Keratinocyte (primary cell): ENCODE data around the gene PRSS58. TPM values are rescaled to one million over a fixed set of nuclear protein-coding genes. Genes with fewer than 3 reads are reported as not detected.

Experiments
- DNase-seq: peaks from one replicate; pipeline ENCODE4 v3.0.0-alpha.2; 2011; ENCODE audit warnings: low read depth, missing footprints, low spot score
- FAIRE-seq: peaks from 2 replicates; lab custom pipeline; 2011; peaks lifted over from hg19 to GRCh38; lab: Jason Lieb, UNC
- H2AFZ ChIP-seq: 2 replicates; pipeline ENCODE4 v1.6.0; 2012; ENCODE audit warnings: low read length, control low read depth, inconsistent platforms; ENCODE audit not compliant: control insufficient read depth
- H3K27ac ChIP-seq: 2 replicates; pipeline ENCODE4 v1.5.1; 2011; ENCODE audit warnings: low read length; ENCODE audit not compliant: control insufficient read depth, insufficient read depth
- H3K27me3 ChIP-seq: 3 replicates; pipeline ENCODE4 v1.6.0; 2011; ENCODE audit warnings: low read length; ENCODE audit not compliant: control insufficient read depth, insufficient read depth; ENCODE audit errors: extremely low read depth
- H3K36me3 ChIP-seq, 2 experiments: 2 replicates in 1 of 2; 3 replicates in 1 of 2; pipeline ENCODE4 v1.5.1; 2011; ENCODE audit warnings: low read length in 2 of 2, mild to moderate bottlenecking in 1 of 2; ENCODE audit not compliant: control insufficient read depth in 2 of 2, insufficient read depth in 2 of 2; ENCODE audit errors: extremely low read depth in 1 of 2
- H3K4me1 ChIP-seq: 3 replicates; pipeline ENCODE4 v1.5.1; 2011; ENCODE audit warnings: low read length; ENCODE audit not compliant: control insufficient read depth, insufficient read depth; ENCODE audit errors: extremely low read depth
- H3K4me2 ChIP-seq: 3 replicates; pipeline ENCODE4 v1.6.0; 2011; ENCODE audit warnings: low read depth, low read length; ENCODE audit not compliant: control insufficient read depth, insufficient read depth; ENCODE audit errors: extremely low read depth
- H3K4me3 ChIP-seq, 3 experiments: fragments of 200-600 bp in 1 of 3; sonication (generic) in 1 of 3; 2 replicates in 2 of 3; 3 replicates in 1 of 3; pipeline ENCODE4 v1.5.1; 2011 to 2016; ENCODE audit warnings: low read length in 3 of 3, mild to moderate bottlenecking in 3 of 3, control low read depth in 2 of 3, inconsistent platforms in 1 of 3, low read depth in 1 of 3, mixed read lengths in 1 of 3, mixed run types in 1 of 3, moderate library complexity in 1 of 3; ENCODE audit not compliant: control insufficient read depth in 2 of 3, insufficient read depth in 2 of 3; ENCODE audit errors: extremely low read depth in 1 of 3
- H3K79me2 ChIP-seq: 2 replicates; pipeline ENCODE4 v1.6.0; 2012; ENCODE audit warnings: low read length; ENCODE audit not compliant: control insufficient read depth, insufficient read depth
- H3K9ac ChIP-seq: 3 replicates; pipeline ENCODE4 v1.6.0; 2011; ENCODE audit warnings: low read length; ENCODE audit not compliant: control insufficient read depth, insufficient read depth; ENCODE audit errors: extremely low read depth
- H3K9me1 ChIP-seq: 3 replicates; pipeline ENCODE4 v1.6.0; 2011; ENCODE audit warnings: low read length; ENCODE audit not compliant: control insufficient read depth, insufficient read depth; ENCODE audit errors: extremely low read depth
- H3K9me3 ChIP-seq: 2 replicates; pipeline ENCODE4 v1.5.1; 2012; ENCODE audit warnings: low read depth, low read length; ENCODE audit not compliant: control insufficient read depth
- H4K20me1 ChIP-seq: 3 replicates; pipeline ENCODE4 v1.6.0; 2011; ENCODE audit warnings: low read length; ENCODE audit not compliant: control insufficient read depth, insufficient read depth; ENCODE audit errors: extremely low read depth
- EZH2 ChIP-seq: IDR thresholded peaks from one replicate; pipeline ENCODE4 v1.6.1; 2012; ENCODE audit warnings: inconsistent platforms, mild to moderate bottlenecking, low read length, moderate library complexity
- dilution Hi-C: fragments of 300-500 bp; cut with MboI; formaldehyde crosslinking; loops from one replicate; pipeline ENCODE4 v1.7.0; 2020; ENCODE audit warnings: low sequenced_read_pairs; ENCODE audit not compliant: extremely low pct_ligation_motif_present
- polyA plus RNA-seq, 5 experiments: library from polyadenylated mRNA; depleted of rRNA in 3 of 5; stranded (reverse) in 3 of 5; stranded (forward) in 1 of 5; unstranded in 1 of 5; fragments of >200 nt; gene quantifications; 1 replicate in 1 of 5; 2 replicates in 3 of 5; 3 replicates in 1 of 5; pipeline versions ENCODE4 v1.2.1 to v1.2.3, GENCODE V29; 2011 to 2012; ENCODE audit warnings: missing spikeins in 2 of 5, low read depth in 1 of 5, low replicate concordance in 1 of 5
- TF ChIP-seq, protein P1 (sequence below), 3 experiments: IDR thresholded peaks in 1 of 3; conservative IDR thresholded peaks in 1 of 3; optimal IDR thresholded peaks in 1 of 3; 2 replicates in 2 of 3; 3 replicates in 1 of 3; pipeline versions ENCODE3 to v1.5.1; 2011; ENCODE audit warnings: low read length in 3 of 3, mild to moderate bottlenecking in 3 of 3, moderate library complexity in 2 of 3, control low read depth in 1 of 3, inconsistent platforms in 1 of 3; ENCODE audit not compliant: insufficient read depth in 2 of 3; ENCODE audit errors: extremely low read depth in 1 of 3

The PRSS58 gene
- polyA plus RNA-seq, 1 donor (not counting 4 experiments of a cell fraction or from before 2014, with no cell fraction given), result not detected

DNA sequence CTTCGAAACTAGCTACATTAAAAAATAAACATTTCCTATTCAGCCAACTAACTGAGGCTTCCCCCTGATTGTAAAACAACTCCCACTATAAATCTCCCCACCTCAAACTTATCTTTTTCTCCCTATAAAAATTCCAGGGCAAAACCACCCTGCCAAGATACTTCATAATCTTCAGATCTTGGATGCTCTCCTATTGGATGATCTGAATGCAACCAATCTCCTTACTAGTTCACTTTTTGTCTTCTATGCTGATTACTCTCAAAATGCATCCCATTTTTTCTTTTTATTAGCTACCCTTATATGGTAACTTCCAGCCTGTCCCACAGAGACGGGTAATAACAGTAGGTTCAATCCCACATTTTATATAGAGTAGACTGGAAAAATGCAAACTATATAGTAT lies 15.0 kb upstream of the PRSS58 start:
- TF ChIP-seq, protein P1, sequence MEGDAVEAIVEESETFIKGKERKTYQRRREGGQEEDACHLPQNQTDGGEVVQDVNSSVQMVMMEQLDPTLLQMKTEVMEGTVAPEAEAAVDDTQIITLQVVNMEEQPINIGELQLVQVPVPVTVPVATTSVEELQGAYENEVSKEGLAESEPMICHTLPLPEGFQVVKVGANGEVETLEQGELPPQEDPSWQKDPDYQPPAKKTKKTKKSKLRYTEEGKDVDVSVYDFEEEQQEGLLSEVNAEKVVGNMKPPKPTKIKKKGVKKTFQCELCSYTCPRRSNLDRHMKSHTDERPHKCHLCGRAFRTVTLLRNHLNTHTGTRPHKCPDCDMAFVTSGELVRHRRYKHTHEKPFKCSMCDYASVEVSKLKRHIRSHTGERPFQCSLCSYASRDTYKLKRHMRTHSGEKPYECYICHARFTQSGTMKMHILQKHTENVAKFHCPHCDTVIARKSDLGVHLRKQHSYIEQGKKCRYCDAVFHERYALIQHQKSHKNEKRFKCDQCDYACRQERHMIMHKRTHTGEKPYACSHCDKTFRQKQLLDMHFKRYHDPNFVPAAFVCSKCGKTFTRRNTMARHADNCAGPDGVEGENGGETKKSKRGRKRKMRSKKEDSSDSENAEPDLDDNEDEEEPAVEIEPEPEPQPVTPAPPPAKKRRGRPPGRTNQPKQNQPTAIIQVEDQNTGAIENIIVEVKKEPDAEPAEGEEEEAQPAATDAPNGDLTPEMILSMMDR (optimal IDR thresholded peaks at IDR 0.05 in 1 of 3, IDR thresholded peaks at IDR 0.05 in 1 of 3, conservative IDR thresholded peaks at IDR 0.05 in 1 of 3; ENCODE audit: extremely low read depth in 1 of 3, insufficient read depth in 2 of 3, low read length in 3 of 3), result no peak
- no peak for TF ChIP-seq EZH2
- Histone ChIP-seq H3K4me3 (no peak overlapping the region), H3K79me2 (no peaks in the 10 kb centered on the region), H3K36me3 (no peaks in the 10 kb centered on the region), H3K9me1 (no peaks in the 10 kb centered on the region), H4K20me1 (no peaks in the 10 kb centered on the region), H3K4me2 (no peak overlapping the region), H3K27ac (no peak overlapping the region), H3K9me3 (no peaks in the 10 kb centered on the region), H2AFZ (no peak overlapping the region), H3K27me3 (no peaks in the 10 kb centered on the region), H3K4me1 (no peaks in the 10 kb centered on the region), H3K9ac (no peak overlapping the region)
- DNase-seq (no peak), FAIRE-seq (no peak)
- dilution Hi-C loops, result no loop called here

GRCh38 chr7:142263598-142264380 lies 5.9 kb upstream of the PRSS58 start:
- no peaks in the 10 kb centered on the region for H4K20me1 ChIP-seq
- dilution Hi-C loops, result no loop called here
- no peak overlapping the region for H2AFZ ChIP-seq

More at GRCh38 chr7:142263598-142264380, 5.9 kb upstream of the PRSS58 start:
- H3K4me2 ChIP-seq, result peak overlapping the region; percentile 25
- H3K4me1 ChIP-seq, result peaks cover 7% of the 10 kb centered on the region
- H3K36me3 ChIP-seq, result no peaks in the 10 kb centered on the region
- H3K9me3 ChIP-seq, result no peaks in the 10 kb centered on the region
- no peak overlapping the region for H3K4me3 ChIP-seq
- no peak overlapping the region for H3K27ac ChIP-seq
- no peak for FAIRE-seq
- TF ChIP-seq EZH2, result no peak
- H3K9me1 ChIP-seq, result no peaks in the 10 kb centered on the region
- H3K9ac ChIP-seq, result no peak overlapping the region
- no peak for DNase-seq
- no peaks in the 10 kb centered on the region for H3K79me2 ChIP-seq
- H3K27me3 ChIP-seq, result no peaks in the 10 kb centered on the region
